GM12878 (cell line): Measurements from ENCODE around the gene PACSIN3. TPM values are rescaled to one million over a fixed set of nuclear protein-coding genes. Genes with fewer than 3 reads are reported as not detected.

Source experiments
- ATAC-seq: fragments of 200-7000 bp; cut with Tn5 transposase; 3 replicates; pipeline ENCODE4 v1.9.1; 2020; ENCODE audit warnings: mild to moderate bottlenecking, moderate library complexity
- BruUV-seq: library from RNA; stranded (reverse); fragments of 400-500 nt; replicated peaks from 2 replicates; lab custom pipeline; 2021; lab: Mats Ljungman, UMichigan
- CTCF ChIA-PET: fragments of 300-600 bp; sonication (Branson Sonifier 250); formaldehyde crosslinking; extraction: SDS; loops from one replicate; lab custom pipeline; 2021; ENCODE audit warnings: inconsistent platforms; lab: Yijun Ruan, JAX
- POLR2A ChIA-PET: fragments of 350-600 bp; formaldehyde crosslinking; extraction: SDS; loops from one replicate; lab custom pipeline; 2021; ENCODE audit warnings: inconsistent platforms; lab: Charles Lee
- RAD21 ChIA-PET: fragments of 300-600 bp; sonication (Branson Sonifier 250); formaldehyde crosslinking; loops from one replicate; lab custom pipeline; 2023; ENCODE audit warnings: antibody characterized with exemption; ENCODE audit not compliant: unreplicated experiment; lab: Charles Lee
- SMC1A ChIA-PET: fragments of 300-600 bp; sonication (Branson Sonifier 250); formaldehyde crosslinking; loops from one replicate; lab custom pipeline; 2023; ENCODE audit not compliant: unreplicated experiment, uncharacterized antibody; lab: Charles Lee
- DNase-seq: peaks from one replicate; pipeline ENCODE4 v3.0.0-alpha.2; 2011; ENCODE audit warnings: low read depth, low spot score
- FAIRE-seq: peaks from 3 replicates; lab custom pipeline; 2011; peaks lifted over from hg19 to GRCh38; lab: Jason Lieb, UNC
- H2AFZ ChIP-seq: 2 replicates; pipeline ENCODE4 v1.6.0; 2011; ENCODE audit warnings: low read depth, low read length, control low read depth; ENCODE audit not compliant: control insufficient read depth
- H3K27ac ChIP-seq: 2 replicates; pipeline ENCODE4 v1.5.1; 2011; ENCODE audit warnings: control low read depth; ENCODE audit not compliant: control insufficient read depth, insufficient read depth
- H3K27me3 ChIP-seq, 2 experiments: replicated peaks in 1 of 2; 2 replicates each; pipeline versions ENCODE4 v1.6.0 to v1.6.1; 2011; ENCODE audit warnings: low read length in 1 of 2; ENCODE audit not compliant: control insufficient read depth in 2 of 2, insufficient read depth in 2 of 2
- H3K36me3 ChIP-seq, 2 experiments: 2 replicates each; pipeline ENCODE4 v1.5.1; 2011; ENCODE audit warnings: low read length in 1 of 2; ENCODE audit not compliant: control insufficient read depth in 2 of 2, insufficient read depth in 2 of 2
- H3K4me1 ChIP-seq: 2 replicates; pipeline ENCODE4 v1.6.1; 2011; ENCODE audit warnings: mild to moderate bottlenecking, low read length, moderate library complexity, mixed read lengths; ENCODE audit not compliant: control insufficient read depth, insufficient read depth
- H3K4me2 ChIP-seq: 2 replicates; pipeline ENCODE4 v1.6.0; 2011; ENCODE audit warnings: control low read depth; ENCODE audit not compliant: control insufficient read depth, insufficient read depth
- H3K4me3 ChIP-seq: fragments of 200-600 bp; sonication (generic); 2 replicates; pipeline ENCODE4 v1.5.1; 2016
- H3K79me2 ChIP-seq: 2 replicates; pipeline ENCODE4 v1.6.0; 2011; ENCODE audit warnings: low read length; ENCODE audit not compliant: control insufficient read depth, insufficient read depth
- H3K9ac ChIP-seq: 2 replicates; pipeline ENCODE4 v1.8.0; 2011; ENCODE audit warnings: low read length, control low read depth, mixed read lengths; ENCODE audit not compliant: control insufficient read depth, insufficient read depth
- H3K9me3 ChIP-seq: replicated peaks from 3 replicates; pipeline ENCODE4 v1.5.1; 2011; ENCODE audit warnings: mild to moderate bottlenecking, low read length; ENCODE audit not compliant: control insufficient read depth, insufficient read depth
- H4K20me1 ChIP-seq: 2 replicates; pipeline ENCODE4 v1.6.0; 2011; ENCODE audit not compliant: control insufficient read depth, insufficient read depth
- CBFB ChIP-seq: IDR thresholded peaks from 2 replicates; pipeline ENCODE4 v1.6.1; 2016; ENCODE audit warnings: antibody characterized with exemption, low read depth
- HDAC2 ChIP-seq: fragments of 200-600 bp; sonication (generic); IDR thresholded peaks from 2 replicates; pipeline ENCODE4 v1.6.1; 2017
- JUNB ChIP-seq: IDR thresholded peaks from 2 replicates; pipeline ENCODE4 v1.6.1; 2016; ENCODE audit warnings: antibody characterized with exemption, mild to moderate bottlenecking
- MEF2A ChIP-seq: IDR thresholded peaks from 2 replicates; pipeline ENCODE4 v1.6.1; 2011; ENCODE audit warnings: low read depth, mild to moderate bottlenecking, low read length, moderate library complexity; ENCODE audit not compliant: insufficient read depth
- NFIC ChIP-seq: IDR thresholded peaks from 2 replicates; pipeline ENCODE4 v1.6.1; 2012; ENCODE audit warnings: low read depth, mild to moderate bottlenecking, inconsistent platforms, low read length, moderate library complexity
- YBX1 ChIP-seq: fragments of 450-650 bp; IDR thresholded peaks from 2 replicates; pipeline ENCODE4 v1.6.1; 2016; ENCODE audit warnings: antibody characterized with exemption
- ZNF622 ChIP-seq: fragments of 450-650 bp; IDR thresholded peaks from 2 replicates; pipeline ENCODE4 v1.6.1; 2017; ENCODE audit warnings: mild to moderate bottlenecking, inconsistent platforms
- WGBS: methylation state at CpG from one replicate; pipeline ENCODE4 v1.1.6; 2016; ENCODE audit warnings: low lambda C conversion rate; ENCODE audit not compliant: insufficient replicate concordance, insufficient coverage; ENCODE audit errors: missing lambda C conversion rate; 5-methylcytosine and 5-hydroxymethylcytosine counted together
- in situ Hi-C: fragments of 300-500 bp; cut with MboI; formaldehyde crosslinking; loops from 9 replicates; pipeline ENCODE4 v1.14.3; 2018; ENCODE audit warnings: mixed read lengths
- intact Hi-C: fragments of 100-400 bp; cut with micrococcal nuclease; formaldehyde crosslinking; loops from one replicate; pipeline ENCODE4 v1.14.2; 2022; ENCODE audit not compliant: unreplicated experiment
- polyA plus RNA-seq, 11 experiments: library from polyadenylated mRNA; depleted of rRNA in 4 of 11; unstranded in 6 of 11; stranded (reverse) in 5 of 11; fragments of >200 nt; fragmentation: Nextera tagmentation in 4 of 11; fragmentation: Illumina TruSeq in 1 of 11; extraction: Ambion mirVana in 4 of 11; extraction: Trizol in 1 of 11; gene quantifications; 1 replicate in 1 of 11; 2 replicates in 10 of 11; pipeline versions ENCODE4 v1.2.1 to v1.2.3, GENCODE V29; 2011 to 2016; ENCODE audit warnings: inconsistent platforms in 2 of 11, missing spikeins in 2 of 11, low read depth in 1 of 11
- total RNA-seq, 4 experiments: library from RNA; depleted of rRNA in 3 of 4; stranded (reverse); fragments of >200 nt in 3 of 4; fragmentation: Illumina TruSeq in 1 of 4; extraction: Trizol in 1 of 4; gene quantifications; 2 replicates each; pipeline versions ENCODE4 v1.2.1 to v1.2.3, GENCODE V29; 2013 to 2021
- TF ChIP-seq, protein P1 (sequence below): fragments of 450-650 bp; IDR thresholded peaks from 2 replicates; pipeline ENCODE4 v1.6.1; 2018; ENCODE audit warnings: mild to moderate bottlenecking, low read depth, moderate library complexity; ENCODE audit not compliant: partially characterized antibody

PACSIN3 gene
- total and polyA plus RNA-seq, 10 of the 15 experiments (the other 5 are each of a cell fraction or from before 2014, with no cell fraction given) = 0.05 to 0.82 (median 0.22) TPM; not detected in 1

- Histone ChIP-seq H3K9ac (no peak overlapping the region), H2AFZ (no peak overlapping the region), H3K27me3 (no peaks in the 10 kb centered on the region), H3K9me3 (no peaks in the 10 kb centered on the region), H3K36me3 (peaks cover 0 to 3% of the 10 kb centered on the region in 2 experiments; a peak in 1 of 4 replicates), H3K27ac (no peak overlapping the region), H3K4me1 (peaks cover 2% of the 10 kb centered on the region; the same call in 1 of the 2 replicates), H4K20me1 (no peaks in the 10 kb centered on the region), H3K4me2 (no peak overlapping the region), H3K4me3 (no peak overlapping the region), H3K79me2 (no peaks in the 10 kb centered on the region)
- no peak for TF ChIP-seq YBX1
- TF ChIP-seq CBFB = no peak
- no peak for TF ChIP-seq MEF2A
- TF ChIP-seq, protein P1, sequence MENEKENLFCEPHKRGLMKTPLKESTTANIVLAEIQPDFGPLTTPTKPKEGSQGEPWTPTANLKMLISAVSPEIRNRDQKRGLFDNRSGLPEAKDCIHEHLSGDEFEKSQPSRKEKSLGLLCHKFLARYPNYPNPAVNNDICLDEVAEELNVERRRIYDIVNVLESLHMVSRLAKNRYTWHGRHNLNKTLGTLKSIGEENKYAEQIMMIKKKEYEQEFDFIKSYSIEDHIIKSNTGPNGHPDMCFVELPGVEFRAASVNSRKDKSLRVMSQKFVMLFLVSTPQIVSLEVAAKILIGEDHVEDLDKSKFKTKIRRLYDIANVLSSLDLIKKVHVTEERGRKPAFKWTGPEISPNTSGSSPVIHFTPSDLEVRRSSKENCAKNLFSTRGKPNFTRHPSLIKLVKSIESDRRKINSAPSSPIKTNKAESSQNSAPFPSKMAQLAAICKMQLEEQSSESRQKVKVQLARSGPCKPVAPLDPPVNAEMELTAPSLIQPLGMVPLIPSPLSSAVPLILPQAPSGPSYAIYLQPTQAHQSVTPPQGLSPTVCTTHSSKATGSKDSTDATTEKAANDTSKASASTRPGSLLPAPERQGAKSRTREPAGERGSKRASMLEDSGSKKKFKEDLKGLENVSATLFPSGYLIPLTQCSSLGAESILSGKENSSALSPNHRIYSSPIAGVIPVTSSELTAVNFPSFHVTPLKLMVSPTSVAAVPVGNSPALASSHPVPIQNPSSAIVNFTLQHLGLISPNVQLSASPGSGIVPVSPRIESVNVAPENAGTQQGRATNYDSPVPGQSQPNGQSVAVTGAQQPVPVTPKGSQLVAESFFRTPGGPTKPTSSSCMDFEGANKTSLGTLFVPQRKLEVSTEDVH = no peak
- TF ChIP-seq NFIC = no peak
- no peak for TF ChIP-seq ZNF622
- TF ChIP-seq HDAC2 = no peak
- no peak for TF ChIP-seq JUNB
- DNase-seq (no peak), FAIRE-seq (no peak), ATAC-seq (no peak)
- WGBS = 83% methylated on average over 3 of the region's 3 CpGs
- RAD21 ChIA-PET = no interaction called here
- in situ Hi-C loops = no loop called here
- no TSS peak for BruUV-seq
- intact Hi-C loops = no loop called here
- CTCF ChIA-PET = interaction anchor here (0.9 kb wide), 1 partner anchor 16 kb away, joined by 3 read pairs; no protein-coding TSS in a partner anchor
- SMC1A ChIA-PET = no interaction called here
- POLR2A ChIA-PET = no interaction called here
Measured at GRCh38 chr11:47136921-47137320, 49.3 kb downstream of the PACSIN3 start.
